ENCODE results near the gene RHEBL1.

The RHEBL1 gene, protein sequence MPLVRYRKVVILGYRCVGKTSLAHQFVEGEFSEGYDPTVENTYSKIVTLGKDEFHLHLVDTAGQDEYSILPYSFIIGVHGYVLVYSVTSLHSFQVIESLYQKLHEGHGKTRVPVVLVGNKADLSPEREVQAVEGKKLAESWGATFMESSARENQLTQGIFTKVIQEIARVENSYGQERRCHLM

DNA sequence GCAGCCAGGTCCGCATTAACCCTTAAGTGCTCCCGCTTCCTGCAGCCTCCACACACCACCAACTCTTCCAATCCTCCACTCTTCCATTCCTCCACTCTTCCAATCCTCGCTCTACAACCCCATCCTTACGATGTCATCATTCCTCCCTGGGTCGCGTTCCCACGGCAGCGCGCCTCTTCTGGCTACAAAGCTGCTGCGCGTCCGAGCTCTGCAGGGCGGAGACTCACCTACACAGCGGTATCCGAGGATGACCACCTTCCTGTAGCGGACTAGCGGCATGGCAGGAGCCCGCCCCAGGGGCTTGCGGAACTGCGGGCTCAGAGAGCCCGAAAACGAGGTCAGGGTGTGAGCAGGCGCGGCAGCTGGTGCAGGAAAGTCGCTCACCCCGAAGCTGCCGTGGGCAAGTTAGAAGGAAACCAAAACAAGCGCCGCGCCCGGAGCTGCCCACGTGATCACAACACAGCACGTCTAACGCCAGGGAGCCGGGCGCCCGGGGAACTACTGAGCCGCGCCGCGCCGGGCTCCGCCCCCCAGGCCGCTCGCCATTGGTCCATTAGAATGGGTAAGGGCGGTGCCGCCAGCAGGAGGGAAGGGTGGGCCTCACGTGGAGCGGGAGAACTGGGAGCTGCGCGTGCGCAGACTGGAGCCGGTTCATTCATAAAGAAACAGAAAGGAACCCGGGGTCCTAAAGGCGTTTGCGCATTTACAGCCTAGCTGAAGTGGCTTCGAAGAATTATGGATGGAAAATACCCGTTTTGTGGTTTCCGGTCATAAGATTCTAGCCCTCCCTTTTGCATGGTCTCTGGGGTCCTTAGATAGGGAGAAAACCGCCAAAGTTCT lies at the start of gene RHEBL1:
Gene RHEBL1 (minus strand): TSS at position 473 of the 840 bp plus-strand sequence. CDS start 194 bp downstream, at position 279.
- peak; percentile 99 for DNase-seq
- peak within 1 kb of the TSS; percentile 91 for H2AFZ ChIP-seq (ENCODE audit: low read length)
- peaks cover 12% of the 10 kb centered on the region for H3K79me2 ChIP-seq (ENCODE audit: low read length)
- no peak for TF ChIP-seq EZH2 (optimal IDR thresholded peaks at IDR 0.05; ENCODE audit: low read depth, low read length)
- TF ChIP-seq EZH2phosphoT487 (IDR thresholded peaks at IDR 0.05; ENCODE audit: low read length), result no peak
- TF ChIP-seq, protein P1, sequence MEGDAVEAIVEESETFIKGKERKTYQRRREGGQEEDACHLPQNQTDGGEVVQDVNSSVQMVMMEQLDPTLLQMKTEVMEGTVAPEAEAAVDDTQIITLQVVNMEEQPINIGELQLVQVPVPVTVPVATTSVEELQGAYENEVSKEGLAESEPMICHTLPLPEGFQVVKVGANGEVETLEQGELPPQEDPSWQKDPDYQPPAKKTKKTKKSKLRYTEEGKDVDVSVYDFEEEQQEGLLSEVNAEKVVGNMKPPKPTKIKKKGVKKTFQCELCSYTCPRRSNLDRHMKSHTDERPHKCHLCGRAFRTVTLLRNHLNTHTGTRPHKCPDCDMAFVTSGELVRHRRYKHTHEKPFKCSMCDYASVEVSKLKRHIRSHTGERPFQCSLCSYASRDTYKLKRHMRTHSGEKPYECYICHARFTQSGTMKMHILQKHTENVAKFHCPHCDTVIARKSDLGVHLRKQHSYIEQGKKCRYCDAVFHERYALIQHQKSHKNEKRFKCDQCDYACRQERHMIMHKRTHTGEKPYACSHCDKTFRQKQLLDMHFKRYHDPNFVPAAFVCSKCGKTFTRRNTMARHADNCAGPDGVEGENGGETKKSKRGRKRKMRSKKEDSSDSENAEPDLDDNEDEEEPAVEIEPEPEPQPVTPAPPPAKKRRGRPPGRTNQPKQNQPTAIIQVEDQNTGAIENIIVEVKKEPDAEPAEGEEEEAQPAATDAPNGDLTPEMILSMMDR (IDR thresholded peaks at IDR 0.05; ENCODE audit: low read length), result peak; percentile 47
- H3F3A ChIP-seq (ENCODE audit: insufficient read depth, low read length), result peaks cover 6% of the 10 kb centered on the region; the same call in 1 of the 2 replicates
- peak within 1 kb of the TSS; percentile 92 for H3K4me3 ChIP-seq (ENCODE audit: low read length)
- no peaks in the 10 kb centered on the region for H3K9me2 ChIP-seq (replicated peaks; ENCODE audit: insufficient read depth, low read length)
- H3K9me3 ChIP-seq (replicated peaks; ENCODE audit: insufficient read depth, low read length), result no peaks in the 10 kb centered on the region
- H3K27ac ChIP-seq (ENCODE audit: low read length), result peak within 1 kb of the TSS; percentile 66
- no peaks in the 10 kb centered on the region for H4K20me1 ChIP-seq (ENCODE audit: insufficient read depth, low read length)
- peaks cover 6% of the 10 kb centered on the region for H3K4me1 ChIP-seq (ENCODE audit: low read length)
- peak within 1 kb of the TSS; percentile 91 for H3K4me2 ChIP-seq (ENCODE audit: low read depth, low read length)
- H3K9ac ChIP-seq (ENCODE audit: low read length), result peak within 1 kb of the TSS; percentile 70
- H3K27me3 ChIP-seq (replicated peaks; ENCODE audit: insufficient read depth, low read length), result no peaks in the 10 kb centered on the region
- no peaks in the 10 kb centered on the region for H3K36me3 ChIP-seq (replicated peaks; ENCODE audit: insufficient read depth, low read length)

DNA sequence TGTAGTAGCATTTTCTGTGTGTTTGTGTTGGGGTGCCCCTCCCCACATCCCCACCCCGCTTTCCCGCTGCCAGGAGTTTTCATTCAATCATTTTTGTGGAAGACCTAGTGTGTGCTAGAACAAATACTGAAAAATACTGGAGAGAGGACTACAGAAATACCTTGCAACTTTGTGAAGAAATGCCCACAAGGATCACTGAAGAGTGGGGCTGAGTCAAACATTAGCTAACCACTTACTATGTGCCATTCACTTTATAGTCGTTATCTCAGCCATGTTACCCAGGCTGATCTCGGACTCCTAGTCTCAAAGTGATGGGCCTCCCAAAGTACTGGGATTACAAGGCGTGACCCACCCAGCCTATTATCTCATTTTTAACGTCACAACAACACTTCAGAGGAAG lies 41.4 kb upstream of the RHEBL1 start:
- Histone ChIP-seq H3K4me3 (ENCODE audit: low read length) (peak overlapping the region; percentile 94), H3K27me3 (replicated peaks; ENCODE audit: insufficient read depth, low read length) (no peaks in the 10 kb centered on the region), H2AFZ (ENCODE audit: low read length) (peak overlapping the region; percentile 84), H3K79me2 (ENCODE audit: low read length) (peaks cover 11% of the 10 kb centered on the region; the same call in 1 of the 2 replicates), H3K4me2 (ENCODE audit: low read depth, low read length) (peak overlapping the region; percentile 68), H4K20me1 (ENCODE audit: insufficient read depth, low read length) (no peaks in the 10 kb centered on the region), H3K27ac (ENCODE audit: low read length) (no peak overlapping the region; the same call in 1 of the 2 replicates), H3F3A (ENCODE audit: insufficient read depth, low read length) (peaks cover 4% of the 10 kb centered on the region), H3K9ac (ENCODE audit: low read length) (peak overlapping the region; percentile 16; the same call in 1 of the 2 replicates), H3K4me1 (ENCODE audit: low read length) (peaks cover 9% of the 10 kb centered on the region; the same call in 1 of the 2 replicates), H3K9me3 (replicated peaks; ENCODE audit: insufficient read depth, low read length) (no peaks in the 10 kb centered on the region), H3K9me2 (replicated peaks; ENCODE audit: insufficient read depth, low read length) (no peaks in the 10 kb centered on the region), H3K36me3 (replicated peaks; ENCODE audit: insufficient read depth, low read length) (no peaks in the 10 kb centered on the region)
- DNase-seq, result no peak
- TF ChIP-seq EZH2phosphoT487 (IDR thresholded peaks at IDR 0.05; ENCODE audit: low read length) (no peak), EZH2 (optimal IDR thresholded peaks at IDR 0.05; ENCODE audit: low read depth, low read length) (no peak)
- TF ChIP-seq, protein P1 (IDR thresholded peaks at IDR 0.05; ENCODE audit: low read length), result no peak

DNA sequence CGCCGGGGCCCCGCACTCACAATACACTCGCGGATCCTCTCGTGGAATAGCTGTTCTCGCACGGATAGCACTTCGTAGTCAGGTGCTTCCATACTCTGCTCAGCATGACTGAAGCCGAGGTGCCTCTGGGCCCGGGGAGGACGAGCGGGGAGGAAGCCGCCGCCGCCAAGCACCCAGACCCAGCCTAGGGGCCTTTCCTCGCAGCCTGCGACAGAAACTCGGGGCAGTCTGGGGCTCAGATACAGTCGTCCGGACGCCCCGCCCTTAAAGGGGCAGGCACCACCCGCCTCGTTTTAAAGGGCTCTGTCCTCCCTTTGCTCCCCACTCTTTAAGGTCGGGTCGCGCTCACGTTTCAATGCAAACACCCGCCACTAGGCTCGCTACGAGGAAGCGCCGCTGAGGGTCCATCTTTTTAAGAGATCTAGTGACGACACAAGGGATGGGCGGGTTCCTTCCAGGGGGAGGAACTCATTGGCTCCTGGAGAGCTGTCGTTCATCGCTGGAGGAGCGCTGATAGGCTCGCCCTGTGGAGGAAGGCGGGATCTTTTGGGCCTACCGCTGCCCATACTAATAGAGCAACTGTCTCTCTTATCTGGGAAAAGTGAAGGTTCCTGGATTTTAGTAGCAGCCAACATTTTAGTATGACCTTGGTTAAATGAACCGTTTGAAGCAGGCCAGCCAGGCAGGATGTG lies 40.8 kb upstream of the RHEBL1 start, which contains the start of gene LMBR1L:
Gene LMBR1L (minus strand): TSS at position 384 of the 692 bp plus-strand sequence. CDS start 292 bp downstream, at position 92.
- no peaks in the 10 kb centered on the region for H3K36me3 ChIP-seq (replicated peaks; ENCODE audit: insufficient read depth, low read length)
- no peaks in the 10 kb centered on the region for H3K9me3 ChIP-seq (replicated peaks; ENCODE audit: insufficient read depth, low read length)
- peak within 1 kb of the TSS; percentile 89 for H2AFZ ChIP-seq (ENCODE audit: low read length)
- H3K9me2 ChIP-seq (replicated peaks; ENCODE audit: insufficient read depth, low read length), result no peaks in the 10 kb centered on the region
- H3K4me2 ChIP-seq (ENCODE audit: low read depth, low read length), result peak within 1 kb of the TSS; percentile 73
- peak within 1 kb of the TSS; percentile 51; the same call in 1 of the 2 replicates for H3K27ac ChIP-seq (ENCODE audit: low read length)
- peaks cover 4% of the 10 kb centered on the region for H3F3A ChIP-seq (ENCODE audit: insufficient read depth, low read length)
- no peaks in the 10 kb centered on the region for H4K20me1 ChIP-seq (ENCODE audit: insufficient read depth, low read length)
- TF ChIP-seq EZH2phosphoT487 (IDR thresholded peaks at IDR 0.05; ENCODE audit: low read length), result no peak
- TF ChIP-seq, protein P1 (IDR thresholded peaks at IDR 0.05; ENCODE audit: low read length), result peak; percentile 52
- H3K4me1 ChIP-seq (ENCODE audit: low read length), result peaks cover 9% of the 10 kb centered on the region; the same call in 1 of the 2 replicates
- peak within 1 kb of the TSS; percentile 94 for H3K4me3 ChIP-seq (ENCODE audit: low read length)
- H3K27me3 ChIP-seq (replicated peaks; ENCODE audit: insufficient read depth, low read length), result no peaks in the 10 kb centered on the region
- peak within 1 kb of the TSS; percentile 77; the same call in 1 of the 2 replicates for H3K9ac ChIP-seq (ENCODE audit: low read length)
- H3K79me2 ChIP-seq (ENCODE audit: low read length), result peaks cover 11% of the 10 kb centered on the region; the same call in 1 of the 2 replicates
- peak; percentile 99 for DNase-seq
